ENCODE data around the gene IRF9.

GRCh38 chr14:24130717-24131548 is 30.1 kb upstream of the IRF9 start:
- TF ChIP-seq CTCF (IDR thresholded peaks at IDR 0.05) (no peak), ZFX (IDR thresholded peaks at IDR 0.05; ENCODE audit: borderline replicate concordance) (no peak)
